OCI-LY1 (cell line): Measurements from ENCODE around the gene NOL8.

ENCODE experiments used
- CTCF ChIP-seq: fragments of 200-600 bp; sonication (generic), shearing (Covaris generic); IDR thresholded peaks from 2 replicates; pipeline ENCODE4 v1.5.1; 2017; ENCODE audit warnings: mild to moderate bottlenecking, antibody characterized with exemption, low read length, moderate library complexity, mixed read lengths
- EZH2 ChIP-seq: fragments of 200-600 bp; sonication (generic), shearing (Covaris generic); IDR thresholded peaks from 2 replicates; pipeline ENCODE4 v1.8.0; 2017; ENCODE audit warnings: borderline replicate concordance, mixed run types, mild to moderate bottlenecking, antibody characterized with exemption, low read length, moderate library complexity, mixed read lengths

- no peak for TF ChIP-seq CTCF
- TF ChIP-seq EZH2 = no peak
These were observed 60.0 kb downstream of the NOL8 start for GRCh38 chr9:92265154-92265553.
